HG03342 (cell line): ENCODE data around the gene CACNA1I.

ENCODE experiments used
- ATAC-seq: cut with Tn5 transposase; IDR thresholded peaks from one replicate; pipeline ENCODE4 v1.9.1; 2021; ENCODE audit warnings: mild to moderate bottlenecking, moderate library complexity; ENCODE audit not compliant: unreplicated experiment

CACNA1I gene

DNA sequence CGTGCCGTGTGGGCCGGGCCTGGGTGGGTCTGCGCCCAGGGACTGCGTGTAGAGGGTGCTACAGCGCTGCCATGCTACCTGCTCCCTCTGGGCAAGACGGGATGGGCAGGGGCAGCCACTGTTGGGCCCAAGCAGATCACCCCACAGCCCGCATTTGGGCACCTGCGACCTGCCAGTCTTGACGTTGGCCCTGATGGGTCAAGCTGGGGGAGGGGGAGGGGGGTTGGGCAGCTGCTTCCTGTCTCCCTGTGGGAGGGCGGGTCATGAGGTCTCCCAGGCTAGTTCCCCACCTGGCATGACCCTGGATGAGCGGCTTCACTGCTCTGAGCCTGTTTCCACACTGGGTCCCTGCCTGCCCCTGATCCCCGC is 35.2 kb upstream of the CACNA1I start:
- ATAC-seq: no peak

DNA sequence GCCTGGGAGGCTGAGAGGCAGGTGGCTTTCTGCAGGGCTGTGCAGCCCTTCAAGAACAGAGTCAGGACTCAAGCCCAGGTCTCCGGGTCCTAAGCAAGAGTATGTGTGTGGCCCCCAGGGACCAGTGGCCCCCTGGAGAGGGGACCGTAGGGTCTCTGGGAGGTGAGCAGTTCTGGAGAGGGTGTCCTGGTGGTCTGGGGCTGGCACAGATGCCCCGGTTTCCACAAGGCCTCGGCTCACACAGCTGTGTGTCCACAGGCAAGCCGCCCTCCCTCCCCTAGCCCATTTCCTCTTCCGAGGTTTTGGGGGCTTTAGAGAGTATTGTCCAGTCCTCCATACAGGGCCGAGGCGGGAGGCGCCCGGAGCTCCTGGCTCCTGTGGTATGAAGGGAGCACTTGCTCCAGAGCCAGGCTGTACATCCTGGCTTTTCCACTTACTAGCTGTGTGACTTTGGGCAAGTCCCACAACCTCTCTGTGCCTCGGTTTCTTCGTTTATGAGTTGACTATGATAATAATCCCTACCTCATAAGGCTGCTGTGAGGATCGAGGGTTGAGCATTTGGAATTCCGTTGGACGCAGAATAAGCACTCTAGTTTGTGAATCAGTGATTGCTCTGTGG is 34.6 kb upstream of the CACNA1I start:
- ATAC-seq: no peak

DNA sequence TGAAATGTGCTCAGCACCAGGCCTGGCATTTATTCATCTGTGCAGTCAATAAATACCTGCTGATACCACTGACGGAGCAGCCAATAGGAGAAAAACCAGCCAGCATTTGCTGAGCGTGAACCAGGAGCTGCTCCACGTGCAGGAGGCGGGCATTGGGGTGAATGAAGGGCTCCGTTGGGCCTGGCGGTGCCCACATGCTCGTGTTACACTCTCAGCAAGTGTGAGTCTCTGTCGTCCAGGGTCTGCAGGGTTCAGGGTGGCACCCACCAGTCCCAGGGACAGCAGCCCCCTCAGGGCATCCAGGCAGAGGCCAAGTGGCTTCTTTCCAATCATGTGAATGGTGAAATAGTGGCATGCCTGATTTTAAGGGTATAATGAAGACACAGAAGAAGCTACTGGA is 33.8 kb upstream of the CACNA1I start:
- no peak for ATAC-seq

DNA sequence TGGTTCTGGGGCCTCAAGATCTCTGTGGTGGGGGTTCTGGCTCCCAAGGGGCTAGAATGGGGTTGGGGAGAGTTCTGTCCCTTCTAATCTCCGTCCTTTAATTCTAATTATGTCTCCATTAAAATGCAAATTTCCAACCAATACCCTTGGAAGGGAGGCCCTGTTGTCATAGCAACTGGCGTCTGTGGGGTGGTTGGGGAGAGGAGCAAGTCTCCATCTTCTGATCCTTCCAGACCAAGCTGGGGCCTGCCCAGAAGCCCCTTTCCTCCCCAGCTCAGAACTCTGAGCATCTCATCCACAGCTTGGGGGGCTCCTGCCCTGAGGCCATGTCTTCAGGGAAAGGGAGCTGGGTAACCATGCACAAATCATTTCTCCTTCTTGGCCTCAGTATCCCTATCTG is 32.6 kb upstream of the CACNA1I start:
- no peak for ATAC-seq

DNA sequence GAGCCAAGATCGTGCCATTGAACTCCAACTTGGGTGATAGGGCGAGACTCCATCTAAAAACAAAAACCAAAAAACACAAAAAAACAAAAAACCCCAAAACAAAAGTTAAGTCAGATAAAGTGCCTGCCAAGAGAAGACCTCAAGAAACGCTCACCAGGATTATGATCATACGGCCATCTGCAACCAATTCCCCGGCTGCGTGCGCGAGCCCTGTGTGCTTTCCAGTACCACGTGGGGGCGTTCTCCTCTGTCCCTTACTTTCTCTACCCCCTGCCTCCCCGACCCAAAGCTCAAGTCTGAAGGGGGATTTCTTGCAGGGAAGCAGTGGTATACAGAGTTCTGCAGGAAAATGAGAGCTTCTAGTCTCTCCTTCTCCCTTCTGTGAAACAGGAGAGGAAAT is 27.5 kb upstream of the CACNA1I start:
- no peak for ATAC-seq

DNA sequence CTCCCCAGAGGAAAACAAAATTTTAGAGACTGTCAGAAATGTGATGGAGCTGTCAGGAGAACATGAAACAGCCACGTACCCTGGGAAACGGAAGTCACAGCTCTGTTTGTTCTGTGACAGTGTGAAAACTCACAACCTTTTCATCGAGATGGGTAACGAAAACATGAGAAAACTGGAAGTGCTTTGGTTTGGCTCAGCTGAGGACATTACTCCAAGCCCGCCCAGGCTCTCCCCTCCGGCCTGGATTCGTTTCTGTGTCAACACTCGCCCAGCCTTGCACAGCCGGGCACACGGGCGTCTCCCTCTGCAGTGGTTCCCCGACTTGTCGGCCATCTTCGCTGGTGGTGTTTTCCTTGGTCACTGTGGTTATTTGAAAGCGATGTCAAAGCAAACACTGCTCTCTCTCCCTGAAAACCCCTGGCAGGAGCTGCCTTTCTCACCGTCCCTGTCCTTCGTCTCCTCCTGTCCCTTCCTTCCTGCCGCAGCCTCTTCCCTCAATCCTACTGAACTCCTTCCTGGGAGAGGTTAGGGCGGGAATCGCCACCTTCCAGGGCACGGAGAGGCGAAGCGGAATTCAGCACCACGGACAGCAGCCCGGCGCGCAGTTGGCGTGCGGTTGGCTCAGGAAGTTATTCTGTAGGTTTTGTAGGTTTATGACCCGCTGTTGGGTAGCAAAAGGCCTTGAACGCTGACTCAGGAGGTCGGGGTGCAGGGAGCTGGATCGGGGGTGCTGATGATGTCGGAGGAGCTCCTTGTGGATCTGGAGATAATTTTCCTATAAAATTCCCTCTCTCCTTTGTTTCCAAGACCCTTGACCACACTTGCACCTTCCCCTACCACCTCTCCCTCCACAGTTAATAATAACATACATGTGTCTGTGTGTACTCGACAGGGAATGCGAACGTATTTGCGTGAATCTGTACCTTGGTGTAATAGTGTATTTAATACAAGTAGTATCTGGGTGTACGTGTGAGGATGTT is 24.9 kb upstream of the CACNA1I start:
- ATAC-seq: no peak

DNA sequence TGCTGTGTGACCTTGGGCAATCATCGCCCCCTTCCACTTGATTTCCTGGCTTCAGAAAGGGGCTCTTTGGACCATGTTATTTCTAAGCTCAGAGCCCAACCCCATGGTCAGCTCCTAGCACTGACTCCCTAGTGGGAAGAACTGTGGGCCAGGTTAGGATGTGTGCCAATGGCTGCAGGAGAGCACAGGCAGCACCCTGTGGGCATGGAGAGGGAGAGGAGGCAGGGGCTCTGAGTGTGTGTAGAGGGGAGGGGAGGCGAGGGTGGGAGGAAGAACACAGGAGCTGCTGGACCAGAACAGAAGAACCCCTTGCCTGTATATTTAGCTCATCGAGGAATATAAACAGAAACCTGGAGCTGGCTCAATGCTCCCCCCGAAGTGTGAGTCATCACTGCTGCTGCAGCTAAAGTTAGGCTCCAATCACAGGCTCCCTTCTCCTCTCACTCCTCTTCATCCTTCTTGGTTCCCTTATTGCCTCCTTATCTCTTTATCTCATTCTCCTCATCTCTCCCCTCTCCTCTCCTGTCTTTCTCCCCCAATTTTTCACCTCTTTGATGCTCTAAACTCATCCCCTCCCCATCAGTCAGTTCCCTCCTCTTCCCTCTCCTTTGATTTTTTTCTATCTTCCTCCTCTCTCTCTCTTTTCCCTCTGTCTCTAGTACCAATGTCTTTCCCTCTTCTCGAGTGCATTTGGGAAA is 23.5 kb upstream of the CACNA1I start:
- no peak for ATAC-seq

DNA sequence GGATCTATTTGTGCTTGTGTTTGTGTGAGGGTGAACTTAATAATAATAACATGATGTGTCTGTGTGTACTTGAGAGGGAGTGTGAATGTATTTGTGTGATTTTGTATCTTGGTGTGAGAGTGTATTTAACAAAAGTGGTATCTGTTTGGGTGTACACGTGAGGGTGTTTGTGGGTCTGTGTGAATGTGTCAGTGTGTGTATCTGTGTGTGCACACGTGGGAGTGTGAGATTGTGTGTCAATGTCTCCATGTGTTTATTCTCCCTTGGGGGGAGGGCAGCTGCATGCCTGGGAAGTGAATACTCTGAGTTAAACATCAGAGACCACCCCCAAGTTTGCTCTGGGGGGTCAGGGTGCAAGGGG is 23.0 kb upstream of the CACNA1I start:
- ATAC-seq: no peak

DNA sequence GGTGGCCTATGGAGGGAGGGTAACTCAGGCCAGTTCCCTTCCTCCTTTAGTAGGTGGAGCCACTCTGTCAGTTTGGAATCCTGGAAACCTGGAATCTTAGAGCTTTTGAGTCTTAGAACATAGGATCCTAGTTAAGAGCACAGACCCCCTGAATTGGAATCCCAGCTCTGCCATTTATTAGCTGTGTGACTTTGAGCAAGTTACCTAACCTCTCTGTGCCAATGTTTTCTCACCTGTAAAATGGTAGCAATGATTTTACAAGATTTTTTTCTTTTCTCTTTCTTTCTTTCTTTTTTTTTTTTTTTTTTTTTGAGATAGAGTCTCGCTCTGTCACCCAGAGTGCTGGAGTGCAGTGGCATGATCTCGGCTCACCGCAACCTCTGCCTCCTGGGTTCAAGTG is 17.1 kb upstream of the CACNA1I start:
- ATAC-seq: no peak

DNA sequence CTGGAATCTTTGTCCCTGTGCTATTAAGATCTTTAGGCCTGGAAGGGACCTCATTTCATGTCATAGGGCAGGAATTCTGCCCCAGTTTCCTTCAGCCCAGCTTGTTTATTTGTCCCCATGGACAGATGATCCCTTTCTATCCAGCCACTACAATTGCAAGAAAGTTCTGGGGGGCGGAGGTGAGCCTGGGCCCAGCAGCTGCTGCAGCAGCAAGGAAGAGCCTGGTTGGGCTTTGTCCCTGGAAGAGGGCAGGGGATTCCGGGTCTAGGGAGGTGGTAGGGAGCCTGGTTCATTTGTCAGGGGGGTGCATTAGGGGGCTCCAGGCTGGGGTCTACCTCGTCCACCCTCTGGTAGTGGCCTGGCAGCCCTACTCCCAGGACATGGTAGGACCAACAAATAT is 16.4 kb upstream of the CACNA1I start:
- no peak for ATAC-seq

DNA sequence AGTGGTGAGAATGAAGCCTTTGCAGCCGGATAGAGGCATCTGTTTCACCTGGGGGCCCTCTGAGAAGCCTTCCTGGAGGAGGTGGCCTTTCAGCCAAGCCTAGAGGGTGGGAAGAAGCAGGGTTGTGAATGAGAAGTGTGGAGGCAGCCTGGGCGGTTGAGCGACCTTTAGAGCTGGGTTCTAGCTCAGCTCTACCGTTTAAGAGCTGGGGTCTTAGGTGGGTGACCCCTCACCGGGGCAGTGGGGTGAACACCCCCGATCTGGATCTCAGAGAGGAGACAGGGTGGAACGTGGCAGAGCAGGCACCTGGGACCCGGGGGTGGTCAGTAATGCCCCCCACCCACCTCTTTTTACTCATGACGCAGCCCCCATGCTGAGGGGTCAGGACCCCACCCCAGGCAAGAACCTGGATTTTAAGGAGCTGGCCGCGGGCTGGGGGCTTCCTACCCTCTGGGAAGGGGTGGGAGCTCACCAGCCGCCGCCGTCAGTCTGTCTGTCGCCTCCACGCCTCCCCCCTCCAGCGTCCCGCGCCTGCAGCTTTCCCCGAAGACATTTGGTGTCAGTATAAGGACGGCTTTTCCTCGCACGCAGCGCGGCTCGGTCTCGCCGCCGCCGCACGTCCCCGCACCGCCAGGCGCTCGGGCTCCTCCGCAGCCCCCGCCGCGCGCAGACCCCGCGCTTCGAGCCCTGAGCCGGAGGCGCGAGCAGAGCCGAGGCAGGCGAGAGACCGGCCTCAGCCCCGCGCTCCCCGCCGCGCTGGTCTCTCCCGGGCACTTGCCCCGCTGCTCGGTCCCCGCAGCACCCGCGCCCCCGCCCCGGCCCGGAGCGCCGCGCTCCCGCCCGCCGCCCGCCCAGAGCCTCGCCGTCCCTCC is 13.3 kb upstream of the CACNA1I start:
- no peak for ATAC-seq

DNA sequence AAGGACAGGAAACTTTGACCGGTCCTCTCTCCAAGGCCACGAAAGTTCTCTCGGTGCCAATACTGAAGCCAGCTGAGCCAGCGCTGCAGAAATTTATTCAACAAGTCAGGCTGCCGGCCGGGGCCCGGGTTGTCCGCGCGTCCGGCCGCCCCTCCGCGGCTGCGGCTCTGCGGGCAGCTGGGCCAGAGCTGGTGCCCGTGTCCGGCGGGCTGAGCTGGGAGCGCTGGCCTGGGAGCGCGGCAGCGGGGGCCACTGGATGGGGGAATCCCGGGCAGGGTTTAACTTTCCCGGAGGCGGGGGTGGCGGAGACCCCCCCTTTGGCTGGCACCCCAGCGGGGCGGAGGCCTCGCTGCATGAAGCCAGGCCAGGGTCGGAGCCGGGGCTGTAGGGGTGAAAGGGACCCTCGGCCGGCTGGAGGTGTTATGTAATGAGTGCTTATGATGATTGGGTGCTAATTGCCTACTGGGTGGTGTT is 12.3 kb upstream of the CACNA1I start:
- ATAC-seq: no peak

DNA sequence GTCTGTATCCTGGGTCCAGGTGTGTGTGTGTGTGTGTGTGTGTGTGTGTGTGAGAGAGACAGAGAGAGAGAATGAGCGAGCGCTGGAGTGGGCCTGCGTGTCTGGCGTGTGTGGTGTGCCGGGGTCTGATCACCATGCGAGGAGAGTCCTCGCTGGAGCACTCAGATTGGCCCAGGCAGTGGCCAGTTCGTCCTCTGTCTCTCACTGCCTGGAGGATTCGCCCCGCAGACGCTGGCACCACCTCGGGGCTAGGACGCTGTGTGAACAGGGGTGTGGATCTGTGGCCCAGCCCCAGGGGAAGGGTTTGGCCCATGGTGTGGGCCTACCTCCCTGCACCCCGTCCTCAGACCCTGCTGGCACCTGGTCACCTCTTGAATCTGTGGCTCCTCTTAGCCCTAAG is 11.6 kb upstream of the CACNA1I start:
- ATAC-seq: no peak

DNA sequence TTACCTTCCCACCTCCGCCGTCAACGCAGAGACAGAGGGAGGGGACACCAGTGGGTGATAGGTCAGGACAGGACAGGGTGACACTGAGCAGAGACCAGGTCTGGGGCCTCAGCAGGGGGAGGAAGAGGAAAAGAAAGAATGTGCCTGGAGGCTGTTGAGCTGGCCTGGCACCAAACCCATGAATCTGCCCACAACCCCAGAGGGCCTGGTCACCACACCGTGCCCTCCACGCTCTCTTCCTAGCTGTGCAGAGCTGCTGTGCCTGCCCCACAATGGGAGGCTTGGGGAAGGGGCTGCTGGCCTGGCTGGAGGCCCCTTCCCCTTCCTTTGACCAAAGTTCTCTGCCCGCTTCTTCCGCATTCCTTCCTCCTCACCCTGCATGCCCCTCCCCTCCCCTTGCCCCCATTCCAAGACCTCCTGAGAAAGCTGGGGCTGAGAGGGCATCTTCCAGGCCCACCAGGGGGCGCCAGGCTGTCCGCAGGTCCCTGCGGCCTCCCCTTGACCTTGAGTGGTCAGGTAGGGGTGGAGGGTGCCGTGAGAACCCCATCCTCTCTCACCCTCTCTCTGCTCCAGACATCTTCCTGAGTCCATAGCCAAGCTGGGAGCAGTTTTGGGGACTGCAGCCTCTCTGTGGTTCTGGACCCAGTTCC is 11.0 kb upstream of the CACNA1I start:
- ATAC-seq: no peak

DNA sequence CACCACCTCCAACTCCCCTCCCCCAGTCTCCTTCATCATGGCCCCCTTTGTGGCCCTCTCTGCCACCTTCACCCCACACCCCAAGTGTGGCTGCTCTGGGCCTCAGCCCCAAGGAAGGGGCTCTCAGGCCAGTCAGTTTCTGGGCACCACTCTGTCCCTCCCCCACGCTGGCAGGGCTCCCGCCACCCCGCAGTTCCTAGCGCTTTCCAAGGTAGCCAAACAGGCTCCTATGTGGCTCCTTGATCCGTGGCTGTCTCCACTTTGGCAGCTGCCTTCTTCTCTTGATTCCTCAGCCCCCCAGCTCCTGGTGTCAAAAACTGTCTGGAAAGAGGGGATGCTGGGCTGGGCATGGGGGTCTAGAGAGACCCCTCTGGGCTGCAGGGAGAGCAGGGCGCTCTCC is 10.4 kb upstream of the CACNA1I start:
- ATAC-seq: no peak

DNA sequence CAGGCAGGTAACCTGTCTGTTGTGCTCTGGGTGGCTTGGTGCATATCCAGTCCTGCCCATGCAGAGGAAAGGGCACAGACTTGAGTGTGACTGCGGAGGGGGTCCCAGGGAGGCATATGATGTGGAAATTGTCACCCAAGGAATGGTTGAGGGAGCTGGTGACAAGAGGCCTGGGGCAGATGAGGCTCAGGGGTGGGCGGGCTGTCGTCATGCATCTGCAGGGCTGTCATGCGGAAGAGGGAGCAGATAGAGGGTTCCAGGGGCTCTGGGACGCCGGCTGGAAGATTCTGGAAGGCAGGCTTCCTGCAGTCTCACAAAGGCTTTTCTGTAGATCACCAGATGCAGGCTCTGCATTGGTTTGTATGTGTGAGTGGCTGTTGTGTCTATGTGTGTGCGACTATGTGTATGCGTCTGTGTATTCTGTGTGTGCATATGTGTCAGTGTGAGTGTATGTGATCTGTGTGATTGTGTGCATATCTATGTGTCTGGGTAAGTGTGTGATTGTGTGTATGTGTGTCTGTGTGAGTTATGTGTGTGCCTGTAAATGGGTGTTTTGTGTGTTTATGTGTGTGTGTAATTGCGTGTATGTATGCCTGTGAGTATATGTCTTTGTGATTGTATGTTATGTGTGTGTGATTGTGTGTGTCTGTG is 7.6 kb upstream of the CACNA1I start:
- no peak for ATAC-seq

DNA sequence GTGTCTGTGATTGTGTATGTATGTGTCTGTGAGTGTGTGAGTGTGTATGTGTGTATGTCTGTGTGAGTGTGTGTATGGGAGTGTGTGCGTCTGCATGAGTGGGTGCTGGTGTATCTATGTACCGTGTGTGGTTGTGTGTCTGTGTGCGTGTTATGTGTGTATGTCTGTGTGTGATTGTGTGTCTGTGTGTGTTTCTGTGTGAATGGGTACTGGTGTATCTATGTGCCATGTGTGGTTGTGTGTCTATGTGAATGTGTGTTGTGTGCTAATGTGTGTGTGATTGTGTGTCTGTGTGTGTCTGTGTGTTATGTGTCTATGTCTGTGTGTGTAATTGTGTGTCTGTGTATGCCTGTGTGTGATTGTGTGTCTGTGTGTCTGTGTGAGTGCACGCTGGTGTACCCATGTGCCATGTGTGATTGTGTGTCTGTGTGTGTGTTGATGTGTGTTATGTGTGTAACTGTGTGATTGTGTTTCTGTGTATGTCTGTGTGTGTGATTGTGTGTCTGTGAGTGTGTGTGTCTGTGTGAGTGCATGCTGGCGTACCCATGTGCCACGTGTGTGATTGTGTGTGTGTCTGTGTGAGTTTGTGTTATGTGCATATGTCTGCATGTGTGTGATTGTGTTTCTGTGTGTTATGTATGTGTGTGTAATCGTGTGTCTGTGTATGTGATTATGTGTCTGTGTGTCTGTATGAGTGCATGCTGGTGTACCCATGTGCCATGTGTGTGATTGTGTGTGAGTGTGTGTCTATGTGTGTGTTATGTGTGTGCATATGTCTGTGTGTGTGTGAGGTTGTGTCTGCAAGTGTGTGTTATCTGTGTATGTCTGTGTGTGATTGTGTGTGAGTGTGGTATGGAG is 6.8 kb upstream of the CACNA1I start:
- no peak for ATAC-seq

DNA sequence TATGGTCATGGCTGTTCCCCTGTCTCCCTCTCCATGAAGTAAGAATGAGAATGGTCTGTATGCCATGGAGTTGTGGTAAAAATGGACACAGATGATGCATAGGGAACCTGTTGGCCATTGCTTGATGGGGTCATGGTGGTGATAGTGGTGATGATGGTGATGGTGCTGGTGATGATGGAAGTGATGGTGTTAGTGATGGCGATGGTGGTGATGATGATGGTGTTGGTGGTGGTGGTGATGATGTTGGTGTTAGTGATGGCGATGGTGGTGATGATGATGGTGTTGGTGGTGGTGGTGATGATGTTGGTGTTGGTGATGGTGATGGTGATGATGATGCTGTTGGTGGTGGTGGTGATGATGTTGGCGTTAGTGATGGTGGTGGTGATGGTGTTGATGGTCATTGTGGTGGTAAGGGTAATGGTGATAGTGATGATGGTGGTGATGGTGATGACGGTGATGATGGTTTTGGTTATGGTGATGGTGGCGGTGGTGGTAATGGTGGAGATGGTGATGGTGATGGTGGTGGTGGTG is 5.1 kb upstream of the CACNA1I start:
- ATAC-seq: no peak
